ENCODE data around the gene RASIP1. TPM values are rescaled to one million over a fixed set of nuclear protein-coding genes. Genes with fewer than 3 reads are reported as not detected.

Gene RASIP1
- total and polyA plus RNA-seq, 2 of the 8 experiments (the other 6 are each of a cell fraction or from before 2014, with no cell fraction given): 9.3 to 11.4 TPM

DNA sequence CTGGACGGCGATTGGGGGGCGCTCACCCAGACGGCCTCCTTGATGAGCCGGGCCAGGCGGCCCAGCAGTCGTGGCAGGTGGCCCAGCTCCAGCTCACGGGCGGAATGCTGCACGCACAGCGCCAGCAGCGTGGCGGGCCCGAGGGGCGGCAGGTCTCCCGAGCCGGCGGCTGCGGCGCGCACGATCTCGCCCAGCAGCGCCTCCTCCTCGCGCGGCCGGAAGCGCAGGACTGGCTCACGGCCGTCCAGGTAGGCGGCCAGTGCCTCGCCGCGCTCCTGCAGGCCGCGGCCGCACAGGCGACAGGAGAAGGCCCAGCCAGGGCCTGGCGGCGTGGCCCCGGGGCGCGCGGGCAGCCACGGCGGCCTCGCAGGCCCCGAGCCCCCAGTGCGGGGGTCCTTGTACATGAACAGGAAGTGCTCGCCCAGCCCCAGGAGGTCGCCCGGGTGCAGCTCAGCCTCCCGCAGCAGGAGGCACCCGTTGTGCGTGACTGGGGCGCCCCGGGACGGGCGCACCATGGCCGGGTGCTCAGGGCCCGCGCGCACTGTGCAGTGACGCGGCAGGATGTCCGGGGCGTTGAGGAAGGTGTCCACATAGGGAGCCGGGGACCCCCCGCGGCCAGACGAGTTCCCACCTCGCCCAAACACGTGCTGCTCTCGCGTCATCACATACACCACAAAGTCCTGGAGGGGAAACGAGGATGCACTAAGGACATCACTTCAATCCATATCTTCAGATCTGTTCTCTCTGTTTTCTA, 11.3 kb downstream of the RASIP1 start:
- Histone ChIP-seq H3K56ac (replicated peaks; ENCODE audit: insufficient read length, low read depth, low read length) (no peak overlapping the region), H4K5ac (ENCODE audit: insufficient read length, low read depth, low read length) (no peak overlapping the region), H3K4me1 (replicated peaks in 1 of 4; ENCODE audit: control insufficient read depth in 3 of 4, insufficient read depth in 4 of 4, low read length in 3 of 4) (peaks cover 0 to 7% (median 0%) of the 10 kb centered on the region in 4 experiments; a peak in 3 of 7 replicates), H3K4me3 (ENCODE audit: extremely low read depth in 1 of 4, insufficient read depth in 2 of 4, low read depth in 3 of 4, low read length in 4 of 4) (peak overlapping the region; percentile 32 to 55 (median 40)), H3K23me2 (ENCODE audit: low read depth, low read length) (peaks cover 5% of the 10 kb centered on the region; the same call in 1 of the 2 replicates), H3K23ac (ENCODE audit: insufficient read length) (no peak overlapping the region), H2BK12ac (ENCODE audit: low read depth, low read length) (no peak overlapping the region; the same call in 1 of the 2 replicates), H3K79me1 (ENCODE audit: low read depth, low read length) (no peaks in the 10 kb centered on the region), H3K4ac (replicated peaks; ENCODE audit: insufficient read length, low read depth, low read length) (no peak overlapping the region), H3K27ac (ENCODE audit: low read depth, low read length) (no peak overlapping the region), H2BK5ac (ENCODE audit: low read depth, low read length) (no peak overlapping the region; the same call in 1 of the 2 replicates), H3K4me2 (ENCODE audit: insufficient read depth in 1 of 2, low read depth in 2 of 2, low read length in 2 of 2) (peak overlapping the region; percentile 46 to 79; a peak in 3 of 4 replicates), H2BK120ac (replicated peaks; ENCODE audit: low read depth, low read length) (no peak overlapping the region), H4K20me1 (replicated peaks in 1 of 2; ENCODE audit: control insufficient read depth in 1 of 2, insufficient read depth in 2 of 2, low read length in 2 of 2) (no peaks in the 10 kb centered on the region), H3K79me2 (ENCODE audit: control insufficient read depth in 1 of 2, insufficient read depth in 2 of 2, low read length in 2 of 2) (no peaks in the 10 kb centered on the region), H3K36me3 (ENCODE audit: control insufficient read depth in 2 of 4, insufficient read depth in 4 of 4, low read length in 3 of 4) (no peaks in the 10 kb centered on the region), H2AFZ (ENCODE audit: low read length) (peak overlapping the region; percentile 94), H2BK20ac (ENCODE audit: low read length) (no peak overlapping the region), H2BK15ac (ENCODE audit: low read length) (no peak overlapping the region), H4K8ac (ENCODE audit: extremely low read depth, insufficient read depth, low read length) (peak overlapping the region; percentile 66), H3K14ac (ENCODE audit: insufficient read length) (no peak overlapping the region), H3K9ac (replicated peaks in 1 of 4; ENCODE audit: extremely low read depth in 1 of 4, low read depth in 3 of 4, low read length in 3 of 4) (peak overlapping the region in 2 of 4 experiments; percentile 25 to 46; a peak in 4 of 7 replicates), H3K27me3 (replicated peaks in 1 of 4; ENCODE audit: control insufficient read depth in 3 of 4, extremely low read depth in 1 of 4, insufficient read depth in 3 of 4, low read length in 3 of 4) (no peaks in the 10 kb centered on the region), H4K91ac (replicated peaks; ENCODE audit: insufficient read length, low read length) (no peak overlapping the region), H2AK5ac (ENCODE audit: low read depth, low read length) (no peak overlapping the region), H3K18ac (ENCODE audit: extremely low read depth, low read length) (peak overlapping the region; percentile 38), H3K9me3 (ENCODE audit: insufficient read depth in 2 of 2, low read depth in 1 of 2, low read length in 1 of 2) (no peaks in the 10 kb centered on the region)
- peak in 1 of 2 experiments; percentile 77 for DNase-seq (ENCODE audit: low read depth in 1 of 2, low spot score in 2 of 2)
- 38% methylated on average over 56 of the region's 77 CpGs; no CpG with 5 or more reads in 1 of the 2 experiments for WGBS, 2 experiments (ENCODE audit: extremely low coverage in 1 of 2, insufficient coverage in 1 of 2, insufficient read length in 1 of 2, insufficient replicate concordance in 2 of 2, low coverage in 1 of 2, low lambda C conversion rate in 2 of 2, missing lambda C conversion rate in 1 of 2)
- ChIA-PET CTCF (ENCODE audit: partially characterized antibody) (interaction anchor here (0.6 to 5.1 kb wide), 9 partner anchors 10 to 90 kb away, joined by 3 to 33 read pairs (median 4); no protein-coding TSS in a partner anchor), POLR2A (ENCODE audit: partially characterized antibody) (interaction anchor here (0.7 to 2.5 kb wide), 12 partner anchors 9 to 99 kb away, joined by 3 to 12 read pairs (median 4); partner anchors contain the start of genes CA11, IZUMO1 and MAMSTR)
- no peak for FAIRE-seq
- TF ChIP-seq RAD21 (IDR thresholded peaks at IDR 0.05 in 1 of 2, conservative IDR thresholded peaks at IDR 0.05 in 1 of 2; ENCODE audit: low read depth in 2 of 2, low read length in 2 of 2): peak in 1 of 2 experiments; percentile 34; a peak in 1 of 4 replicates
- TF ChIP-seq, protein P1, sequence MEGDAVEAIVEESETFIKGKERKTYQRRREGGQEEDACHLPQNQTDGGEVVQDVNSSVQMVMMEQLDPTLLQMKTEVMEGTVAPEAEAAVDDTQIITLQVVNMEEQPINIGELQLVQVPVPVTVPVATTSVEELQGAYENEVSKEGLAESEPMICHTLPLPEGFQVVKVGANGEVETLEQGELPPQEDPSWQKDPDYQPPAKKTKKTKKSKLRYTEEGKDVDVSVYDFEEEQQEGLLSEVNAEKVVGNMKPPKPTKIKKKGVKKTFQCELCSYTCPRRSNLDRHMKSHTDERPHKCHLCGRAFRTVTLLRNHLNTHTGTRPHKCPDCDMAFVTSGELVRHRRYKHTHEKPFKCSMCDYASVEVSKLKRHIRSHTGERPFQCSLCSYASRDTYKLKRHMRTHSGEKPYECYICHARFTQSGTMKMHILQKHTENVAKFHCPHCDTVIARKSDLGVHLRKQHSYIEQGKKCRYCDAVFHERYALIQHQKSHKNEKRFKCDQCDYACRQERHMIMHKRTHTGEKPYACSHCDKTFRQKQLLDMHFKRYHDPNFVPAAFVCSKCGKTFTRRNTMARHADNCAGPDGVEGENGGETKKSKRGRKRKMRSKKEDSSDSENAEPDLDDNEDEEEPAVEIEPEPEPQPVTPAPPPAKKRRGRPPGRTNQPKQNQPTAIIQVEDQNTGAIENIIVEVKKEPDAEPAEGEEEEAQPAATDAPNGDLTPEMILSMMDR (IDR thresholded peaks at IDR 0.05; ENCODE audit: control extremely low read depth in 1 of 3, insufficient read depth in 1 of 3, low read depth in 1 of 3, low read length in 3 of 3): peak; percentile 37 to 47 (median 47); a peak in 3 of 4 replicates
- no peak for TF ChIP-seq KDM5A (IDR thresholded peaks at IDR 0.05; ENCODE audit: low read length)
- peak; percentile 38 for TF ChIP-seq KDM4A (IDR thresholded peaks at IDR 0.05; ENCODE audit: low read depth, low read length, severe bottlenecking)
- TF ChIP-seq TCF12 (IDR thresholded peaks at IDR 0.05; ENCODE audit: low read depth, low read length): no peak
- TF ChIP-seq EGR1 (IDR thresholded peaks at IDR 0.05; ENCODE audit: borderline replicate concordance, low read depth, low read length): no peak
- no peak for TF ChIP-seq CBX8 (IDR thresholded peaks at IDR 0.05; ENCODE audit: borderline replicate concordance, low read depth, low read length)
- no peak for TF ChIP-seq SUZ12 (IDR thresholded peaks at IDR 0.05; ENCODE audit: low read length)

Data from H1 (cell line).